Measurements from ENCODE around the gene PARD3B.

The PARD3B gene

DNA sequence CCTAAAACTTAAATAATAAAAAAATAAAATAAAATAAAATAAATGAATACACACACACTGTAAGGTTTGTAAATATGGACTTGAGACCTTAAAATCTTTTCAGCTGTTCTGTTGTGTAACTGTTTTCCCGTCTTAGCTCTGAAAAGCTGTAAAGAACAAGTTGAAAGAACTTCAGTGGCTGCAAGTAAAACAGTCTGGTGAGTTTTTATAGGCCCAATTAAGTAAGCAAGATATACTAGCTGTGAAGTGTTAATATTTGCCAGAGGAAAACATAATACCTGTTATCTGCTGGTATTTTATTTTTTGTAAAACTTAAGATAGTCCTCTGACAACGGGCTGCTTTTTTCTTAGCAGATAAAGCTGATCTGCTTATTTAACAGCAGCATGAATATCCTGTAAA lies 960.1 kb downstream of the PARD3B start:
- no peak for ATAC-seq (ENCODE audit: low read depth)
- H3K36me3 ChIP-seq (ENCODE audit: low read depth) = no peaks in the 10 kb centered on the region
- H3K27ac ChIP-seq (ENCODE audit: poor library complexity, severe bottlenecking) = no peak overlapping the region
- no peaks in the 10 kb centered on the region for H3K4me1 ChIP-seq (ENCODE audit: insufficient read depth, poor library complexity, severe bottlenecking)
- no peak overlapping the region for H3K4me3 ChIP-seq (ENCODE audit: severe bottlenecking)
- H3K9me3 ChIP-seq (ENCODE audit: severe bottlenecking) = no peaks in the 10 kb centered on the region
- no peak for TF ChIP-seq CTCF (IDR thresholded peaks at IDR 0.05; ENCODE audit: poor library complexity, severe bottlenecking)
- no peaks in the 10 kb centered on the region for H3K27me3 ChIP-seq (ENCODE audit: insufficient read depth, poor library complexity, severe bottlenecking)
- DNase-seq (ENCODE audit: low spot score) = no peak

GRCh38 chr2:205509655-205510054 lies 964.4 kb downstream of the PARD3B start:
- no peak for TF ChIP-seq CTCF (IDR thresholded peaks at IDR 0.05; ENCODE audit: poor library complexity, severe bottlenecking)
- no peaks in the 10 kb centered on the region for H3K36me3 ChIP-seq (ENCODE audit: low read depth)

DNA sequence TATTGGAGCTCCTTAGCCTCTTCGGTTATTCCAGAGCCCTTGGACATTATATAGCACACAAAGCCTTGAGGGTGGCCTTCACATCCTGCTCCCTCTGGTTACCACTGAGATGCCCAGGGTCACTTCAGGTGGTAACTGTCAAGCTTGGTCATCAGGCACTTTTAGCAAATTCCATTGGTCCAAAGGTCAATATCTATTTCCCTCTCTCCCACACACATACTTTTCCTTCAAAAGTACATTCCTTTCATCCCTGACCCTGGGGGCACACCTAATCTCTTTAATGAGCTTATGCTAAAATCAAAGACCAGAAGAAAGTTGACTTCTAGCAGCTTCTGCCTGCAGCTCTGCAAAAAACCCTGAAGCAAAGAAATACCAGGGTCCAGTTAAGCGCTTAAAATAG lies 965.1 kb downstream of the PARD3B start:
- TF ChIP-seq CTCF (IDR thresholded peaks at IDR 0.05; ENCODE audit: poor library complexity, severe bottlenecking) = no peak
- H3K27me3 ChIP-seq (ENCODE audit: insufficient read depth, poor library complexity, severe bottlenecking) = no peaks in the 10 kb centered on the region
- no peak for ATAC-seq (ENCODE audit: low read depth)
- DNase-seq (ENCODE audit: low spot score) = no peak
- no peaks in the 10 kb centered on the region for H3K36me3 ChIP-seq (ENCODE audit: low read depth)
- H3K9me3 ChIP-seq (ENCODE audit: severe bottlenecking) = no peaks in the 10 kb centered on the region
- no peak overlapping the region for H3K27ac ChIP-seq (ENCODE audit: poor library complexity, severe bottlenecking)
- H3K4me1 ChIP-seq (ENCODE audit: insufficient read depth, poor library complexity, severe bottlenecking) = no peaks in the 10 kb centered on the region
- H3K4me3 ChIP-seq (ENCODE audit: severe bottlenecking) = no peak overlapping the region

More at GRCh38 chr2:205509655-205510054, 964.4 kb downstream of the PARD3B start:
- Histone ChIP-seq H3K4me3 (ENCODE audit: severe bottlenecking) (no peak overlapping the region), H3K27ac (ENCODE audit: poor library complexity, severe bottlenecking) (no peak overlapping the region), H3K9me3 (ENCODE audit: severe bottlenecking) (no peaks in the 10 kb centered on the region), H3K4me1 (ENCODE audit: insufficient read depth, poor library complexity, severe bottlenecking) (no peaks in the 10 kb centered on the region), H3K27me3 (ENCODE audit: insufficient read depth, poor library complexity, severe bottlenecking) (no peaks in the 10 kb centered on the region)
- ATAC-seq (ENCODE audit: low read depth) = no peak; the same call in 2 of the 3 replicates
- no peak for DNase-seq (ENCODE audit: low spot score)

- no peaks in the 10 kb centered on the region for H3K9me3 ChIP-seq (ENCODE audit: severe bottlenecking)
- no peak overlapping the region for H3K27ac ChIP-seq (ENCODE audit: poor library complexity, severe bottlenecking)
- H3K27me3 ChIP-seq (ENCODE audit: insufficient read depth, poor library complexity, severe bottlenecking) = no peaks in the 10 kb centered on the region
- no peaks in the 10 kb centered on the region for H3K36me3 ChIP-seq (ENCODE audit: low read depth)
- DNase-seq (ENCODE audit: low spot score) = no peak
- H3K4me3 ChIP-seq (ENCODE audit: severe bottlenecking) = no peak overlapping the region
- ATAC-seq (ENCODE audit: low read depth) = no peak
- no peaks in the 10 kb centered on the region for H3K4me1 ChIP-seq (ENCODE audit: insufficient read depth, poor library complexity, severe bottlenecking)
- no peak for TF ChIP-seq CTCF (IDR thresholded peaks at IDR 0.05; ENCODE audit: poor library complexity, severe bottlenecking)
Measured at GRCh38 chr2:205511221-205511620, 965.9 kb downstream of the PARD3B start.

DNA sequence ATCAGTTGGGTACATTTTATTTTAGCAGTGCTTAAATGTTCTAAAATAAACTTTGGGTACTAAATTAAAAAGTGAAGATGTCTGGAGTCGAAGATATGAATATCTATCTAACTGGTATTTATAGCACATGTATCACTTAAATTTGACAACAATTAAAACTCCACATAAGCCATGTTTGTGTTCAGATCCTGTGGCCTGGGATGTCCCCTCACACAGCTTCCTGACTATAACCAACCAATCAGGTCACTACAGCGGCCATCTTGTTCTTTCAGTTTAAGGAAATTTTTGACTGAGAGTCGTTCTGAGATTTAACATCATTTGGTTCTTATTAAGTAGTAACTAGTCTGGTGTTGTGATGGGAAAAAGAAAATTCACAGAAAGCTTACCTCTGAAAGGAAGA lies 966.4 kb downstream of the PARD3B start:
- no peak for ATAC-seq (ENCODE audit: low read depth)
- no peak for TF ChIP-seq CTCF (IDR thresholded peaks at IDR 0.05; ENCODE audit: poor library complexity, severe bottlenecking)
- no peak overlapping the region for H3K4me3 ChIP-seq (ENCODE audit: severe bottlenecking)

More for the DNA sequence above, 966.4 kb downstream of the PARD3B start:
- no peak for DNase-seq (ENCODE audit: low spot score)
- no peak overlapping the region for H3K27ac ChIP-seq (ENCODE audit: poor library complexity, severe bottlenecking)
- H3K4me1 ChIP-seq (ENCODE audit: insufficient read depth, poor library complexity, severe bottlenecking) = no peaks in the 10 kb centered on the region
- H3K36me3 ChIP-seq (ENCODE audit: low read depth) = no peaks in the 10 kb centered on the region
- no peaks in the 10 kb centered on the region for H3K27me3 ChIP-seq (ENCODE audit: insufficient read depth, poor library complexity, severe bottlenecking)
- H3K9me3 ChIP-seq (ENCODE audit: severe bottlenecking) = no peaks in the 10 kb centered on the region
